Vagina (tissue), 2 donors: ENCODE data around the gene ENTREP1. TPM values are rescaled to one million over a fixed set of nuclear protein-coding genes. Genes with fewer than 3 reads are reported as not detected.

ENCODE experiments used
- DNase-seq, 2 donors: peaks; one replicate each; pipeline ENCODE4 v3.0.0-alpha.2; 2017; ENCODE audit errors: extremely low spot score in 2 of 2
- H3K27ac ChIP-seq: fragments of 200-600 bp; sonication (generic); one replicate; pipeline ENCODE4 v1.5.1; 2019
- H3K27me3 ChIP-seq: fragments of 200-600 bp; sonication (generic); one replicate; pipeline ENCODE4 v1.5.1; 2019
- H3K36me3 ChIP-seq, 2 donors: fragments of 200-600 bp; sonication (generic); one replicate each; pipeline ENCODE4 v1.5.1; 2017 to 2019
- H3K4me1 ChIP-seq: fragments of 200-600 bp; sonication (generic); one replicate; pipeline ENCODE4 v1.5.1; 2019
- H3K4me3 ChIP-seq, 2 donors: fragments of 200-600 bp; sonication (generic); 1 replicate in 1 of 2; 2 replicates in 1 of 2; pipeline ENCODE4 v1.5.1; 2016 to 2019
- H3K9me3 ChIP-seq: fragments of 200-600 bp; sonication (generic); one replicate; pipeline ENCODE4 v1.5.1; 2019
- CTCF ChIP-seq, 3 experiments: fragments of 450-650 bp in 2 of 3; fragments of 200-600 bp in 1 of 3; sonication (generic) in 1 of 3; IDR thresholded peaks; one replicate each; pipeline ENCODE4 v1.5.1; 2017 to 2019; ENCODE audit warnings: antibody characterized with exemption in 3 of 3, mild to moderate bottlenecking in 2 of 3, moderate library complexity in 2 of 3
- POLR2A ChIP-seq, 2 donors: fragments of 450-650 bp; IDR thresholded peaks; one replicate each; pipeline ENCODE4 v1.6.1; 2017; ENCODE audit warnings: antibody characterized with exemption in 2 of 2, mild to moderate bottlenecking in 2 of 2, moderate library complexity in 2 of 2
- POLR2AphosphoS5 ChIP-seq, 2 donors: sonication (generic); formaldehyde crosslinking; IDR thresholded peaks; one replicate each; pipeline ENCODE4 v1.9.0; 2017; ENCODE audit warnings: antibody characterized with exemption in 2 of 2, mild to moderate bottlenecking in 2 of 2, low read depth in 1 of 2; ENCODE audit not compliant: insufficient read depth in 1 of 2
- intact Hi-C: fragments of 100-400 bp; cut with DNase I; formaldehyde crosslinking; loops from one replicate; pipeline ENCODE4 v1.15.1; 2023
- total RNA-seq: library from RNA; depleted of rRNA; stranded (reverse); fragments of >200 nt; gene quantifications from one replicate; pipeline ENCODE4 v1.2.3, GENCODE V29; 2016

ENTREP1 gene
- total RNA-seq: 12.5 TPM

- peak within 1 kb of the TSS; percentile 43 for H3K27ac ChIP-seq
- no peak for TF ChIP-seq POLR2A (IDR thresholded peaks at IDR 0.05)
- TF ChIP-seq POLR2AphosphoS5 (IDR thresholded peaks at IDR 0.05; ENCODE audit: insufficient read depth in 1 of 2, low read depth in 1 of 2): peak in 1 of 2 donors; percentile 35
- no peak for TF ChIP-seq CTCF (IDR thresholded peaks at IDR 0.05)
- H3K4me1 ChIP-seq: peaks cover 9% of the 10 kb centered on the region
- H3K36me3 ChIP-seq: no peaks in the 10 kb centered on the region
- H3K27me3 ChIP-seq: no peaks in the 10 kb centered on the region
- intact Hi-C loops: no loop called here
- peak within 1 kb of the TSS; percentile 51 to 56 for H3K4me3 ChIP-seq
- DNase-seq: no peak
- no peaks in the 10 kb centered on the region for H3K9me3 ChIP-seq
Observed at GRCh38 chr9:69324549-69325401, at the start of gene ENTREP1. ENTREP1 (plus strand) TSS chr9:69325215; CDS start chr9:69325310, 95 bp downstream.

- Histone ChIP-seq H3K27me3 (no peaks in the 10 kb centered on the region), H3K4me3 (no peak overlapping the region), H3K9me3 (no peaks in the 10 kb centered on the region), H3K27ac (no peak overlapping the region), H3K4me1 (no peaks in the 10 kb centered on the region), H3K36me3 (no peaks in the 10 kb centered on the region)
- no peak for TF ChIP-seq POLR2A (IDR thresholded peaks at IDR 0.05)
- no peak for TF ChIP-seq CTCF (IDR thresholded peaks at IDR 0.05)
- no peak for TF ChIP-seq POLR2AphosphoS5 (IDR thresholded peaks at IDR 0.05; ENCODE audit: insufficient read depth in 1 of 2, low read depth in 1 of 2)
- no peak for DNase-seq
- intact Hi-C loops: no loop called here
Observed at GRCh38 chr9:69276775-69277174, 48.2 kb upstream of the ENTREP1 start.

- Histone ChIP-seq H3K27ac (no peak overlapping the region), H3K4me1 (no peaks in the 10 kb centered on the region), H3K9me3 (no peaks in the 10 kb centered on the region), H3K4me3 (no peak overlapping the region), H3K36me3 (no peaks in the 10 kb centered on the region), H3K27me3 (no peaks in the 10 kb centered on the region)
- DNase-seq: no peak
- TF ChIP-seq POLR2AphosphoS5 (IDR thresholded peaks at IDR 0.05; ENCODE audit: insufficient read depth in 1 of 2, low read depth in 1 of 2) (no peak), CTCF (IDR thresholded peaks at IDR 0.05) (no peak), POLR2A (IDR thresholded peaks at IDR 0.05) (no peak)
- intact Hi-C loops: no loop called here
Observed at GRCh38 chr9:69279084-69279731, 45.8 kb upstream of the ENTREP1 start.

GRCh38 chr9:69279733-69280132, 45.3 kb upstream of the ENTREP1 start:
- no peaks in the 10 kb centered on the region for H3K9me3 ChIP-seq
- H3K4me1 ChIP-seq: no peaks in the 10 kb centered on the region
- intact Hi-C loops: no loop called here
- no peak for DNase-seq
- TF ChIP-seq CTCF (IDR thresholded peaks at IDR 0.05): no peak
- no peak for TF ChIP-seq POLR2AphosphoS5 (IDR thresholded peaks at IDR 0.05; ENCODE audit: insufficient read depth in 1 of 2, low read depth in 1 of 2)
- TF ChIP-seq POLR2A (IDR thresholded peaks at IDR 0.05): no peak
- no peaks in the 10 kb centered on the region for H3K27me3 ChIP-seq
- H3K27ac ChIP-seq: no peak overlapping the region
- no peak overlapping the region for H3K4me3 ChIP-seq
- no peaks in the 10 kb centered on the region for H3K36me3 ChIP-seq

GRCh38 chr9:69283003-69283402, 42.0 kb upstream of the ENTREP1 start:
- H3K4me1 ChIP-seq: no peaks in the 10 kb centered on the region
- H3K9me3 ChIP-seq: no peaks in the 10 kb centered on the region
- H3K4me3 ChIP-seq: no peak overlapping the region
- intact Hi-C loops: no loop called here
- no peaks in the 10 kb centered on the region for H3K36me3 ChIP-seq
- DNase-seq: no peak
- no peaks in the 10 kb centered on the region for H3K27me3 ChIP-seq
- TF ChIP-seq CTCF (IDR thresholded peaks at IDR 0.05): no peak
- TF ChIP-seq POLR2A (IDR thresholded peaks at IDR 0.05): no peak
- no peak for TF ChIP-seq POLR2AphosphoS5 (IDR thresholded peaks at IDR 0.05; ENCODE audit: insufficient read depth in 1 of 2, low read depth in 1 of 2)
- no peak overlapping the region for H3K27ac ChIP-seq
